Endothelial cell of umbilical vein (primary cell): ENCODE measurements around the gene AKNA. TPM values are rescaled to one million over a fixed set of nuclear protein-coding genes. Genes with fewer than 3 reads are reported as not detected.

ENCODE experiments used
- BruUV-seq: library from RNA; stranded (reverse); fragments of 400-500 nt; replicated peaks from 2 replicates; lab custom pipeline; 2021; lab: Mats Ljungman, UMichigan
- CTCF ChIA-PET: fragments of 300-600, 350-600 bp; sonication (Branson Sonifier 250); formaldehyde crosslinking; loops from one replicate; lab custom pipeline; 2021; ENCODE audit warnings: antibody characterized with exemption, inconsistent platforms; lab: Charles Lee
- POLR2A ChIA-PET: fragments of 300-600, 350-600 bp; sonication (Branson Sonifier 250); formaldehyde crosslinking; loops from one replicate; lab custom pipeline; 2021; ENCODE audit warnings: antibody characterized with exemption, inconsistent platforms; lab: Charles Lee
- DNase-seq: peaks from one replicate; pipeline ENCODE4 v3.0.0-alpha.2; 2011; ENCODE audit warnings: low read depth, low spot score
- FAIRE-seq: peaks from 2 replicates; lab custom pipeline; 2011; peaks lifted over from hg19 to GRCh38; lab: Jason Lieb, UNC
- H2AFZ ChIP-seq: 2 replicates; pipeline ENCODE4 v1.6.0; 2012; ENCODE audit warnings: low read depth, low read length, control low read depth, inconsistent platforms
- H3K27ac ChIP-seq: 2 replicates; pipeline ENCODE4 v1.5.1; 2011; ENCODE audit warnings: low read depth, mild to moderate bottlenecking, control low read depth, low read length, moderate library complexity; ENCODE audit not compliant: insufficient read depth
- H3K27me3 ChIP-seq, 2 experiments: 2 replicates each; pipeline versions ENCODE4 v1.6.0 to v1.6.1; 2011; ENCODE audit warnings: low read length in 2 of 2, mixed read lengths in 1 of 2; ENCODE audit not compliant: control insufficient read depth in 2 of 2, insufficient read depth in 2 of 2
- H3K36me3 ChIP-seq, 2 experiments: 2 replicates in 1 of 2; 3 replicates in 1 of 2; pipeline ENCODE4 v1.5.1; 2011; ENCODE audit warnings: low read length in 2 of 2, mild to moderate bottlenecking in 1 of 2, moderate library complexity in 1 of 2; ENCODE audit not compliant: control insufficient read depth in 2 of 2, insufficient read depth in 2 of 2; ENCODE audit errors: extremely low read depth in 1 of 2
- H3K4me1 ChIP-seq: 3 replicates; pipeline ENCODE4 v1.5.1; 2011; ENCODE audit warnings: mild to moderate bottlenecking, low read length; ENCODE audit not compliant: control insufficient read depth, insufficient read depth; ENCODE audit errors: extremely low read depth
- H3K4me2 ChIP-seq: 2 replicates; pipeline ENCODE4 v1.6.1; 2011; ENCODE audit warnings: low read length, control low read depth, mixed read lengths; ENCODE audit not compliant: insufficient read depth
- H3K4me3 ChIP-seq, 3 experiments: fragments of 200-600 bp in 1 of 3; sonication (generic), shearing (Covaris generic) in 1 of 3; replicated peaks in 1 of 3; 2 replicates each; pipeline ENCODE4 v1.5.1; 2011 to 2016; ENCODE audit warnings: control low read depth in 3 of 3, low read length in 3 of 3, mild to moderate bottlenecking in 2 of 3, inconsistent platforms in 1 of 3, low read depth in 1 of 3, moderate library complexity in 1 of 3; ENCODE audit not compliant: insufficient read depth in 1 of 3
- H3K79me2 ChIP-seq: 2 replicates; pipeline ENCODE4 v1.6.0; 2012; ENCODE audit warnings: low read length, inconsistent platforms; ENCODE audit not compliant: control insufficient read depth, insufficient read depth
- H3K9ac ChIP-seq: replicated peaks from 2 replicates; pipeline ENCODE3; 2011; ENCODE audit warnings: low read length, control low read depth; ENCODE audit not compliant: insufficient read depth; ENCODE audit errors: extremely low read depth
- H3K9me1 ChIP-seq: replicated peaks from 3 replicates; pipeline ENCODE4 v1.6.0; 2011; ENCODE audit warnings: mild to moderate bottlenecking, low read length; ENCODE audit not compliant: control insufficient read depth, insufficient read depth; ENCODE audit errors: extremely low read depth
- H3K9me3 ChIP-seq: replicated peaks from 2 replicates; pipeline ENCODE4 v1.5.1; 2012; ENCODE audit warnings: low read length, inconsistent platforms; ENCODE audit not compliant: control insufficient read depth, insufficient read depth
- H4K20me1 ChIP-seq: replicated peaks from 2 replicates; pipeline ENCODE3; 2011; ENCODE audit warnings: mild to moderate bottlenecking, low read length; ENCODE audit not compliant: control insufficient read depth, insufficient read depth; ENCODE audit errors: extremely low read depth
- CTCF ChIP-seq, 2 donors: IDR thresholded peaks; 1 replicate in 1 of 2; 2 replicates in 1 of 2; pipeline ENCODE4 v1.5.1; 2011; ENCODE audit warnings: low read length in 2 of 2, mild to moderate bottlenecking in 2 of 2, moderate library complexity in 2 of 2, control low read depth in 1 of 2, inconsistent platforms in 1 of 2, low read depth in 1 of 2; ENCODE audit not compliant: insufficient read depth in 1 of 2; ENCODE audit errors: extremely low read depth in 1 of 2
- FOS ChIP-seq: IDR thresholded peaks from 2 replicates; pipeline ENCODE4 v1.6.1; 2011; ENCODE audit warnings: mild to moderate bottlenecking, low read length, moderate library complexity, borderline replicate concordance; ENCODE audit not compliant: insufficient read depth
- MAX ChIP-seq: IDR thresholded peaks from 2 replicates; pipeline ENCODE4 v1.6.1; 2011; ENCODE audit not compliant: insufficient read depth, insufficient read length
- MYC ChIP-seq: IDR thresholded peaks from one replicate; pipeline ENCODE4 v1.6.1; 2011; ENCODE audit warnings: mild to moderate bottlenecking, low read depth, low read length
- POLR2A ChIP-seq: IDR thresholded peaks from 2 replicates; pipeline ENCODE4 v1.6.1; 2012; ENCODE audit warnings: low read depth, mild to moderate bottlenecking, control low read depth, low read length
- POLR2AphosphoS5 ChIP-seq: IDR thresholded peaks from 2 replicates; pipeline ENCODE4 v1.6.1; 2012; ENCODE audit warnings: low read depth, mild to moderate bottlenecking, control low read depth, low read length, moderate library complexity; ENCODE audit not compliant: insufficient read depth
- dilution Hi-C: fragments of 300-500 bp; cut with MboI; formaldehyde crosslinking; loops from one replicate; pipeline ENCODE4 v1.15.0; 2019; ENCODE audit warnings: low sequenced_read_pairs; ENCODE audit not compliant: extremely low pct_ligation_motif_present
- intact Hi-C: fragments of 100-400 bp; cut with micrococcal nuclease; formaldehyde crosslinking; loops from one replicate; pipeline ENCODE4 v1.10.0; 2022
- polyA plus RNA-seq, 4 experiments: library from polyadenylated mRNA; depleted of rRNA in 3 of 4; stranded (reverse) in 3 of 4; unstranded in 1 of 4; fragments of >200 nt; gene quantifications; 2 replicates each; pipeline versions ENCODE4 v1.2.1 to v1.2.3, GENCODE V29; 2011 to 2012; ENCODE audit warnings: missing spikeins in 1 of 4
- total RNA-seq: library from RNA; stranded (reverse); gene quantifications from 2 replicates; pipeline ENCODE4 v1.2.3, GENCODE V29; 2021

AKNA gene
- total and polyA plus RNA-seq, 2 donors (not counting 3 experiments of a cell fraction or from before 2014, with no cell fraction given), result 11.3 to 22.4 TPM

GRCh38 chr9:114344188-114344566 is 43.6 kb downstream of the AKNA start:
- H3K27ac ChIP-seq, result no peak overlapping the region
- H4K20me1 ChIP-seq, result no peaks in the 10 kb centered on the region
- ChIA-PET POLR2A (no interaction called here), CTCF (interaction anchor here (0.9 kb wide), 1 partner anchor 9 kb away, joined by 3 read pairs; no protein-coding TSS in a partner anchor)
- FAIRE-seq, result no peak
- no peak overlapping the region for H3K4me3 ChIP-seq
- BruUV-seq, result no TSS peak
- H3K9ac ChIP-seq, result no peak overlapping the region
- no peaks in the 10 kb centered on the region for H3K4me1 ChIP-seq
- dilution Hi-C loops, result no loop called here
- DNase-seq, result no peak
- no peaks in the 10 kb centered on the region for H3K9me1 ChIP-seq
- no peaks in the 10 kb centered on the region for H3K79me2 ChIP-seq
- intact Hi-C loops, result no loop called here
- TF ChIP-seq MAX, result no peak
- no peak for TF ChIP-seq POLR2A
- no peak for TF ChIP-seq MYC
- TF ChIP-seq CTCF (IDR thresholded peaks at IDR 0.05; ENCODE audit: extremely low read depth in 1 of 2, insufficient read depth in 1 of 2, low read depth in 1 of 2, low read length in 2 of 2), result no peak
- H3K4me2 ChIP-seq, result no peak overlapping the region
- no peaks in the 10 kb centered on the region for H3K27me3 ChIP-seq
- peaks cover 8 to 50% of the 10 kb centered on the region in 2 experiments for H3K36me3 ChIP-seq
- no peak overlapping the region for H2AFZ ChIP-seq
- no peaks in the 10 kb centered on the region for H3K9me3 ChIP-seq

GRCh38 chr9:114343471-114344187 is 44.2 kb downstream of the AKNA start:
- no peaks in the 10 kb centered on the region for H3K27me3 ChIP-seq
- intact Hi-C loops, result no loop called here
- peaks cover 8 to 47% of the 10 kb centered on the region in 2 experiments for H3K36me3 ChIP-seq
- no peaks in the 10 kb centered on the region for H4K20me1 ChIP-seq
- BruUV-seq, result no TSS peak
- no peak for TF ChIP-seq MYC
- no peak for TF ChIP-seq MAX
- TF ChIP-seq POLR2AphosphoS5, result no peak
- no peak for TF ChIP-seq FOS
- no peak for TF ChIP-seq CTCF (IDR thresholded peaks at IDR 0.05; ENCODE audit: extremely low read depth in 1 of 2, insufficient read depth in 1 of 2, low read depth in 1 of 2, low read length in 2 of 2)
- no peak for TF ChIP-seq POLR2A
- no peaks in the 10 kb centered on the region for H3K9me3 ChIP-seq
- ChIA-PET POLR2A (no interaction called here), CTCF (no interaction called here)
- DNase-seq (no peak), FAIRE-seq (no peak)
- H3K79me2 ChIP-seq, result no peaks in the 10 kb centered on the region
- H2AFZ ChIP-seq, result no peak overlapping the region
- H3K27ac ChIP-seq, result no peak overlapping the region
- H3K4me3 ChIP-seq, result no peak overlapping the region
- H3K9ac ChIP-seq, result no peak overlapping the region
- H3K4me2 ChIP-seq, result no peak overlapping the region
- no peaks in the 10 kb centered on the region for H3K9me1 ChIP-seq
- no peaks in the 10 kb centered on the region for H3K4me1 ChIP-seq
- dilution Hi-C loops, result no loop called here
